GM19452 (cell line): Measurements from ENCODE around the gene NUP85.
A peak's percentile ranks its signal among the peaks of the same experiment; 100 is the strongest.
"Not testable (repeated sequence)": the region's sequence is repeated elsewhere in the genome, so short reads cannot be mapped to it uniquely, and the experiment has no call there.

Experiments
- ATAC-seq: cut with Tn5 transposase; IDR thresholded peaks from one replicate; pipeline ENCODE4 v1.9.1; 2021; ENCODE audit not compliant: unreplicated experiment

The NUP85 gene, protein sequence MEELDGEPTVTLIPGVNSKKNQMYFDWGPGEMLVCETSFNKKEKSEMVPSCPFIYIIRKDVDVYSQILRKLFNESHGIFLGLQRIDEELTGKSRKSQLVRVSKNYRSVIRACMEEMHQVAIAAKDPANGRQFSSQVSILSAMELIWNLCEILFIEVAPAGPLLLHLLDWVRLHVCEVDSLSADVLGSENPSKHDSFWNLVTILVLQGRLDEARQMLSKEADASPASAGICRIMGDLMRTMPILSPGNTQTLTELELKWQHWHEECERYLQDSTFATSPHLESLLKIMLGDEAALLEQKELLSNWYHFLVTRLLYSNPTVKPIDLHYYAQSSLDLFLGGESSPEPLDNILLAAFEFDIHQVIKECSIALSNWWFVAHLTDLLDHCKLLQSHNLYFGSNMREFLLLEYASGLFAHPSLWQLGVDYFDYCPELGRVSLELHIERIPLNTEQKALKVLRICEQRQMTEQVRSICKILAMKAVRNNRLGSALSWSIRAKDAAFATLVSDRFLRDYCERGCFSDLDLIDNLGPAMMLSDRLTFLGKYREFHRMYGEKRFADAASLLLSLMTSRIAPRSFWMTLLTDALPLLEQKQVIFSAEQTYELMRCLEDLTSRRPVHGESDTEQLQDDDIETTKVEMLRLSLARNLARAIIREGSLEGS

GRCh38 chr17:75205037-75205792 lies at the start of gene NUP85:
NUP85 (plus strand) TSS chr17:75205679; CDS start chr17:75205762, 83 bp downstream.
- ATAC-seq = peak; percentile 70

DNA sequence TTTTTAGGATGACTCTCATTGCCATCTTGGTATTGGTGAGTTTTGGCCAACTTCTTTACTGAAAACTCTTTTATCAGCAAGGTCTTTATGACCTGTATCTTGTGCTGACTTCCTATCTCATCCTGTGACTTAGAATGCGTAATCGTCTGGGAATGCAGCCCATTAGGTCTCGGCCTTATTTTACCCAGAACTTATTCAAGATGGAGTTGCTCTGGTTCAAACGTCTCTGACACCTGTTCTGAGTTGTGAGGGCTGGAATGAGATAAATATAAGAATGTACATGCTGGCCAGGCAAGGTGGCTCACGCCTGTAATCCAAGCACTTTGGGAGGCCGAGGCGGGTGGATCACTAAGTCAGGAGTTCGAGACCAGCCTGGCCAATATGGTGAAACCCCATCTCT lies 47.0 kb upstream of the NUP85 start:
- not testable (repeated sequence) for ATAC-seq

GRCh38 chr17:75159196-75160031 lies 46.1 kb upstream of the NUP85 start:
- no peak for ATAC-seq

GRCh38 chr17:75160211-75160610 lies 45.3 kb upstream of the NUP85 start:
- no peak for ATAC-seq

GRCh38 chr17:75163074-75163473 lies 42.4 kb upstream of the NUP85 start:
- ATAC-seq = no peak

DNA sequence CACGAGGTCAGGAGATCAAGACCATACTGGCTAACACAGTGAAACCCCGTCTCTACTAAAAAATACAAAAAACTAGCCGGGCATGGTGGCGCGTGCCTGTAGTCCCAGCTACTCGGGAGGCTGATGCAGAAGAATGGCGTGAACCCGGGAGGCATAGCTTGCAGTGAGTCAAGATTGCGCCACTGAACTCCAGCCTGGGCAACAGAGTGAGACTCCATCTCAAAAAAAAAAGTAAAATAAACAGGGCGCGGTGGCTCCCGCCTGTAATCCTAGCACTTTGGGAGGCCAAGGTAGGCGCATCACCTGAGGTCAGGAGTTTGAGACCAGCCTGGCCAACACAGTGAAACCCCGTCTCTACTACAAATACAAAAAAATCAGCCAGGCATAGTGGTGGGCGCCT lies 40.9 kb upstream of the NUP85 start:
- not testable (repeated sequence) for ATAC-seq

- no peak for ATAC-seq
Observed at GRCh38 chr17:75168998-75169397, 36.5 kb upstream of the NUP85 start.

DNA sequence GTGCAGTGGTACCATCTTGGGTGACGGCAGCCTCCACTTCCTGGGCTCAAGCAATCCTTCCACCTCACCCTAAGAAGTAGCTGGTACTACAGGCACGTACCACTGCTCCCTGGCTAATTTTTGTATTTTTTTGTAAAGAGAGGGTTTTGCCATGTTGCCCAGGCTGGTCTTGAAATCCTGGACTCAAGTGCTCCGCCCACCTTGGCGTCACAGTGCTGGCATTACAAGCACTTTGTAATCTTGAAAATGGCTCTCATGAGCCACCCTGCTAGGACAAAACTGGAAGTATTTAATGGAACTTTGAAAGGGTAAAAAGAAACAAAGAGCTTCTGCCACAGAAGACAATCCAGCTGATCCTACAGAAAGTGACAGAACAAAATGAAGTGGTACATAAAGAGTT lies 32.0 kb upstream of the NUP85 start:
- no peak for ATAC-seq

GRCh38 chr17:75174996-75175395 lies 30.5 kb upstream of the NUP85 start:
- ATAC-seq = no peak

DNA sequence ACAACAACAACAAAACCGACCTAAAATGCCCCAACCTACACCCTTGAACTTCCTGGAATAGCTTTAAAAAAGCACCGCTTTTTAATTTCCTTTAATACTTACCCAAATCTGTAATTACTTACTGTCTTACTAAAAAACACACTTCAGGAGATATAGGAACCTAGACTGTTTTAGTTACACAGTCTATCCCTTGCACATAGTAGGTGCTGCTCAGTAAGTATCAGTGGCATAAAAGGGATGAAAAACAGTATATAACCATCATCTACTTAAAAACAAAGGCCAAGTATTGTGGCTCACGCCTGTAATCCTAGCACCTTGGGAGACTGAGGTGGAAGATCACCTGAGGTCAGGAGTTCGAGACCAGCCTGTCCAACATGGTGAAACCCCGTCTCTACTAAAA lies 28.9 kb upstream of the NUP85 start:
- ATAC-seq = no peak

- no peak for ATAC-seq
Observed at GRCh38 chr17:75178453-75178852, 27.0 kb upstream of the NUP85 start.

DNA sequence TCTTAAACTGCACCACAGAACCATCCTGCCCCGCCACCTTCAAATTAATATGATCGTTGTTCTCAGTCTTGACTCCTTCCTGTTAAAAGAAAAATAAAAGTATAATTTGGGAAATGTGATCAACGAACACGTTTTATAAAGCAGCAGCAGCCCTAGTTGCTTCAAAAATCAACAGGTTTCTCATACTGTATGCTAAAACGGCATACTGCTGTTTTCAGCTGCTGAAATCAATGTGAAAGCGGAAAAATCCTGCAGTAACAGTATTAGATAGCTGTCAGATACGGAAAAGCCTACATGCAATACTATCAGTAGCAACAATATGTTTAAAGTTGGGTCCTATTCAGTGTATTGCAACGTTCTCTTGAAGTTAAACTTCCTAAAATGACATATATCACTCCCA lies 24.4 kb upstream of the NUP85 start:
- no peak for ATAC-seq

- ATAC-seq = peak; percentile 12
Observed at GRCh38 chr17:75181608-75182318, 23.7 kb upstream of the NUP85 start.

DNA sequence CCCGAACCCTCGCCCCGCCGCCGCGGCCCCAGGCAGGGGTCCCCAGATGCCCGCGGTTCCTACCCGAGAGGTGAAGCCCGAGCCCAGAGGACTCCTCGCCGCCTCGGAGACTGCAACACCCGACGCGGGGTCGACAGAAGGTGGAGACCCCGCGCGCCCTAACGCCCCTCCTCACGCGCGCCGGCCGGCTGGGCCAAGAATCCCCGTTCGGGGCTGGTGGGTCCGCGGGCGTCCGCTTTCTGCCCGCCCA lies 23.2 kb upstream of the NUP85 start:
- no peak for ATAC-seq

GRCh38 chr17:75182569-75183436 lies 22.7 kb upstream of the NUP85 start, which contains the start of gene SUMO2:
SUMO2 (minus strand) TSS chr17:75182959; CDS start chr17:75182834, 125 bp downstream.
- ATAC-seq = peak; percentile 75

DNA sequence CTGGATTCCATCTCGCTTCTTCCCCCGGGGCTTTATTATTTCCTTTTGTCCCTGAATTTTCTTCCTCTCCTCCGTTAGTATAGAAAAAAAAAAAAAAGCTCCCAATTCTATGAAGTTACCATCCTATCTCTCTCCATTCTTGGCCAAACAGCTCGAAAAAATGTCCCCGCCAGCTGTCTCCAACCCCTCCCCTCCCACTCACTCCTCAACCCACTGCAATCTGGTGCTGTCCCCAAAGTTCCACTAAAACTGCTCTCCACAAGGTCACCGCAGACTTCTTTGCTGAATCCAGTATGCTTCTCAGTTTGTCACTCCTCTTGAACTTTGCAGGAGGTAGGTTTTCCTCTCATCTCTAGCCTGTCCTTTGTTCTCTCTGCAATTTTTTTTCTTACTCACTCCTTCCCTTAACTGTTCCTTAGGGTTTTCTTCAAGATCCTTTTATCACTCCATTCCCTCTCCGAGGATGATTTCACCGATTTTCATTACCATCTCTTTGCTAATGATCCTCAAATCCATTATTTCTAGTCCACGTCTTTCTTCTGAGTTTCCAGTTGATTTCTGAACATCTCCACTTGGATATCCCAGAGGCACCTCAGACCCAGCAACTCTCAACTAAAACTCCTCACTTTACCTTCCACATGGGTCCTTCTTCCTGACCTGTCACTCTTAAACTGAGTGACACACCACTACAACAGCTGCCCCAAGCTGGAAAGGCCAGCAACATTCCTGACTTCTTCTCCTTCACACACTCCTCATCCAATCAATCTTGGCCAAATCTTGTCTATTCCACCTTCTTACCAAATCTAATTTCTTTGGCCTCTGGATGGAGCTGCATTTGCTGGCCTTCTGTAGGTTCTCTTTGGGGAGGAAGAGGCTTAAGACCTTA lies 21.2 kb upstream of the NUP85 start:
- ATAC-seq = no peak

- no peak for ATAC-seq
Observed at GRCh38 chr17:75188614-75189013, 16.9 kb upstream of the NUP85 start.

DNA sequence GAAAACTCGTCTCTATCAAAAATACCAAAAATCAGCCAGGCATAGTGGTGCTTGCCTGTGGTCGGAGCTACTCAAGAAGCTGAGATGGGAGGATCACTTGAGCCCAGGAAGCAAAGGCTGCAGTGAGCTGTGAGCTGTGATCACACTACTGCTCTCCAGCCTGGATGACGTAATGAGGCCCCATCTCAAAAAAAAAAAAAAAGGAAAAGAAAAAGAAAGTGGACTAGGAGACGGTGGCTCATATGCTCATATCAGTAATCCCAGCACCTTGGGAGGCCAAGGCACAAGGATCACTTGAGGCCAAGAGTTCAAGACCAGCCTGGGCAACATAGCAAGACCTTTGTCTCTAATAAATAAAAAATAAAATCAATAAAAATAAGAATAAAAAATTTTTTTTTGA lies 13.9 kb upstream of the NUP85 start:
- ATAC-seq = no peak
